GM12878 (cell line): ENCODE results near the gene SRRM2. TPM values are rescaled to one million over a fixed set of nuclear protein-coding genes. Genes with fewer than 3 reads are reported as not detected.

Experiments
- ATAC-seq: fragments of 200-7000 bp; cut with Tn5 transposase; 3 replicates; pipeline ENCODE4 v1.9.1; 2020; ENCODE audit warnings: mild to moderate bottlenecking, moderate library complexity
- BruUV-seq: library from RNA; stranded (reverse); fragments of 400-500 nt; replicated peaks from 2 replicates; lab custom pipeline; 2021; lab: Mats Ljungman, UMichigan
- CTCF ChIA-PET: fragments of 300-600 bp; sonication (Branson Sonifier 250); formaldehyde crosslinking; extraction: SDS; loops from one replicate; lab custom pipeline; 2021; ENCODE audit warnings: inconsistent platforms; lab: Yijun Ruan, JAX
- POLR2A ChIA-PET: fragments of 350-600 bp; formaldehyde crosslinking; extraction: SDS; loops from one replicate; lab custom pipeline; 2021; ENCODE audit warnings: inconsistent platforms; lab: Charles Lee
- RAD21 ChIA-PET: fragments of 300-600 bp; sonication (Branson Sonifier 250); formaldehyde crosslinking; loops from one replicate; lab custom pipeline; 2023; ENCODE audit warnings: antibody characterized with exemption; ENCODE audit not compliant: unreplicated experiment; lab: Charles Lee
- SMC1A ChIA-PET: fragments of 300-600 bp; sonication (Branson Sonifier 250); formaldehyde crosslinking; loops from one replicate; lab custom pipeline; 2023; ENCODE audit not compliant: unreplicated experiment, uncharacterized antibody; lab: Charles Lee
- DNase-seq: peaks from one replicate; pipeline ENCODE4 v3.0.0-alpha.2; 2011; ENCODE audit warnings: low read depth, low spot score
- FAIRE-seq: peaks from 3 replicates; lab custom pipeline; 2011; peaks lifted over from hg19 to GRCh38; lab: Jason Lieb, UNC
- H2AFZ ChIP-seq: 2 replicates; pipeline ENCODE4 v1.6.0; 2011; ENCODE audit warnings: low read depth, low read length, control low read depth; ENCODE audit not compliant: control insufficient read depth
- H3K27ac ChIP-seq: 2 replicates; pipeline ENCODE4 v1.5.1; 2011; ENCODE audit warnings: control low read depth; ENCODE audit not compliant: control insufficient read depth, insufficient read depth
- H3K27me3 ChIP-seq, 2 experiments: replicated peaks in 1 of 2; 2 replicates each; pipeline versions ENCODE4 v1.6.0 to v1.6.1; 2011; ENCODE audit warnings: low read length in 1 of 2; ENCODE audit not compliant: control insufficient read depth in 2 of 2, insufficient read depth in 2 of 2
- H3K36me3 ChIP-seq, 2 experiments: 2 replicates each; pipeline ENCODE4 v1.5.1; 2011; ENCODE audit warnings: low read length in 1 of 2; ENCODE audit not compliant: control insufficient read depth in 2 of 2, insufficient read depth in 2 of 2
- H3K4me1 ChIP-seq: 2 replicates; pipeline ENCODE4 v1.6.1; 2011; ENCODE audit warnings: mild to moderate bottlenecking, low read length, moderate library complexity, mixed read lengths; ENCODE audit not compliant: control insufficient read depth, insufficient read depth
- H3K4me2 ChIP-seq: 2 replicates; pipeline ENCODE4 v1.6.0; 2011; ENCODE audit warnings: control low read depth; ENCODE audit not compliant: control insufficient read depth, insufficient read depth
- H3K4me3 ChIP-seq: fragments of 200-600 bp; sonication (generic); 2 replicates; pipeline ENCODE4 v1.5.1; 2016
- H3K79me2 ChIP-seq: 2 replicates; pipeline ENCODE4 v1.6.0; 2011; ENCODE audit warnings: low read length; ENCODE audit not compliant: control insufficient read depth, insufficient read depth
- H3K9ac ChIP-seq: 2 replicates; pipeline ENCODE4 v1.8.0; 2011; ENCODE audit warnings: low read length, control low read depth, mixed read lengths; ENCODE audit not compliant: control insufficient read depth, insufficient read depth
- H3K9me3 ChIP-seq: replicated peaks from 3 replicates; pipeline ENCODE4 v1.5.1; 2011; ENCODE audit warnings: mild to moderate bottlenecking, low read length; ENCODE audit not compliant: control insufficient read depth, insufficient read depth
- H4K20me1 ChIP-seq: 2 replicates; pipeline ENCODE4 v1.6.0; 2011; ENCODE audit not compliant: control insufficient read depth, insufficient read depth
- ASH2L ChIP-seq: fragments of 300-600, 200-600 bp; sonication (generic); IDR thresholded peaks from 2 replicates; pipeline ENCODE4 v1.6.1; 2017; ENCODE audit warnings: low read depth, mild to moderate bottlenecking, borderline replicate concordance
- BMI1 ChIP-seq: fragments of 450-650 bp; IDR thresholded peaks from 2 replicates; pipeline ENCODE4 v1.6.1; 2016; ENCODE audit warnings: mild to moderate bottlenecking, moderate library complexity, borderline replicate concordance
- BRCA1 ChIP-seq: IDR thresholded peaks from 2 replicates; pipeline ENCODE4 v1.6.1; 2011; ENCODE audit warnings: low read depth, low read length, improper control_type of control experiment
- IRF4 ChIP-seq: IDR thresholded peaks from 2 replicates; pipeline ENCODE4 v1.6.1; 2011; ENCODE audit warnings: low read depth, low read length
- MYB ChIP-seq: fragments of 150-350 bp; IDR thresholded peaks from 2 replicates; pipeline ENCODE4 v1.6.1; 2014; ENCODE audit warnings: mild to moderate bottlenecking, low read depth, low read length, borderline replicate concordance
- NFYA ChIP-seq: IDR thresholded peaks from 2 replicates; pipeline ENCODE4 v1.6.1; 2011; ENCODE audit warnings: low read depth, mild to moderate bottlenecking, low read length, improper control_type of control experiment, borderline replicate concordance
- ZNF217 ChIP-seq: fragments of 450-650 bp; IDR thresholded peaks from 2 replicates; pipeline ENCODE4 v1.6.1; 2017; ENCODE audit warnings: antibody characterized with exemption, mild to moderate bottlenecking
- WGBS: methylation state at CpG from one replicate; pipeline ENCODE4 v1.1.6; 2016; ENCODE audit warnings: low lambda C conversion rate; ENCODE audit not compliant: insufficient replicate concordance, insufficient coverage; ENCODE audit errors: missing lambda C conversion rate; 5-methylcytosine and 5-hydroxymethylcytosine counted together
- in situ Hi-C: fragments of 300-500 bp; cut with MboI; formaldehyde crosslinking; loops from 9 replicates; pipeline ENCODE4 v1.14.3; 2018; ENCODE audit warnings: mixed read lengths
- intact Hi-C: fragments of 100-400 bp; cut with micrococcal nuclease; formaldehyde crosslinking; loops from one replicate; pipeline ENCODE4 v1.14.2; 2022; ENCODE audit not compliant: unreplicated experiment
- polyA plus RNA-seq, 11 experiments: library from polyadenylated mRNA; depleted of rRNA in 4 of 11; unstranded in 6 of 11; stranded (reverse) in 5 of 11; fragments of >200 nt; fragmentation: Nextera tagmentation in 4 of 11; fragmentation: Illumina TruSeq in 1 of 11; extraction: Ambion mirVana in 4 of 11; extraction: Trizol in 1 of 11; gene quantifications; 1 replicate in 1 of 11; 2 replicates in 10 of 11; pipeline versions ENCODE4 v1.2.1 to v1.2.3, GENCODE V29; 2011 to 2016; ENCODE audit warnings: inconsistent platforms in 2 of 11, missing spikeins in 2 of 11, low read depth in 1 of 11
- total RNA-seq, 4 experiments: library from RNA; depleted of rRNA in 3 of 4; stranded (reverse); fragments of >200 nt in 3 of 4; fragmentation: Illumina TruSeq in 1 of 4; extraction: Trizol in 1 of 4; gene quantifications; 2 replicates each; pipeline versions ENCODE4 v1.2.1 to v1.2.3, GENCODE V29; 2013 to 2021
- TF ChIP-seq, protein P1 (sequence below): IDR thresholded peaks from 2 replicates; pipeline ENCODE4 v1.6.1; 2012; ENCODE audit warnings: low read depth, low read length, improper control_type of control experiment
- TF ChIP-seq, protein P2 (sequence below): fragments of 450-650 bp; IDR thresholded peaks from 2 replicates; pipeline ENCODE4 v1.6.1; 2016; ENCODE audit warnings: mild to moderate bottlenecking, moderate library complexity, borderline replicate concordance

Gene SRRM2
- total and polyA plus RNA-seq, 10 of the 15 experiments (the other 5 are each of a cell fraction or from before 2014, with no cell fraction given): 30.1 to 502 (median 196) TPM

DNA sequence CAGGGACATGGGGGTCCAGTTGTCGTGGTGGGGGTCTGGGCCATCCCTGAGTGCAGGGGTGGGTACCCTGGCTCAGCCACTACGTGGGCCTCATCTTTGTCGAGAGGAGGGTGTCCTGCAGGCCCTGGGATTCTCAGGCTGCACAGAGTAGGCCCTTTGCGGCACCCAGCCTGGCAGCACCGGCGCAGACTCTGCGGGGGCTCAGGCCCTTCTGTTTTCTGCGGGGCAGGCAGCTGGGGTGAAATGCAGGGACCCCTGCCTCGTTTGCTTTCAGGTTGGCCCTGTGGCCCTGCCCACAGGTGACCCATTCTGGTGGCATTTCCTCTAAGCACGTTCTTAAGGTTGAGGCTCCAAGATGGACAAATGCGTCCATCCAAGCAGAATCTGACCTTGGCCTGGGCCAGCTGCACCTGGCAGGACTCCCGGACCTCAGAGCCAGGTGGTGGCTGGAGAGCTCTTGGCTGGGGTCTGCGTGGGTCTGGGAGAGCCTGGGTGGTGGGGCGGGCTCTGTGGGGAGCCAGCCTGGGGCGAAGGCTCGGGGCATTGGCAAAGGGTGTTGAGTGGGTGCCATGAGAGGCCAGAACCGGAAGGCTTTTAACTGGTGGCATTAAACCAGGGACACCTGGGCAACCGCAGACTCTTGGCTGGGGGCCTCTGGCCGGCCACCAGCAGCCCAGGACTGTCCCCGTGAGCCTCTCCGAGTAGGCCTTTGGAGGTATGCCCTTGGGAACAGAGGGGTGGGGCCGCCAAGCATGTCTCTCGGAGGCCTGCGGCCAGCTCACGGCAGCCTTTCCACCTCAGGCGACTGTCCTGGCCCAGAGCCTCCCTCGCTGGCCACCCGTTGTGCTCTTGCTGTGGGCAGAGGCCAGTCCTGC is 49.3 kb upstream of the SRRM2 start (continued):
- TF ChIP-seq, protein P1, sequence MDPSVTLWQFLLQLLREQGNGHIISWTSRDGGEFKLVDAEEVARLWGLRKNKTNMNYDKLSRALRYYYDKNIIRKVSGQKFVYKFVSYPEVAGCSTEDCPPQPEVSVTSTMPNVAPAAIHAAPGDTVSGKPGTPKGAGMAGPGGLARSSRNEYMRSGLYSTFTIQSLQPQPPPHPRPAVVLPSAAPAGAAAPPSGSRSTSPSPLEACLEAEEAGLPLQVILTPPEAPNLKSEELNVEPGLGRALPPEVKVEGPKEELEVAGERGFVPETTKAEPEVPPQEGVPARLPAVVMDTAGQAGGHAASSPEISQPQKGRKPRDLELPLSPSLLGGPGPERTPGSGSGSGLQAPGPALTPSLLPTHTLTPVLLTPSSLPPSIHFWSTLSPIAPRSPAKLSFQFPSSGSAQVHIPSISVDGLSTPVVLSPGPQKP: no peak
- TF ChIP-seq IRF4 (no peak), MYB (no peak)

DNA sequence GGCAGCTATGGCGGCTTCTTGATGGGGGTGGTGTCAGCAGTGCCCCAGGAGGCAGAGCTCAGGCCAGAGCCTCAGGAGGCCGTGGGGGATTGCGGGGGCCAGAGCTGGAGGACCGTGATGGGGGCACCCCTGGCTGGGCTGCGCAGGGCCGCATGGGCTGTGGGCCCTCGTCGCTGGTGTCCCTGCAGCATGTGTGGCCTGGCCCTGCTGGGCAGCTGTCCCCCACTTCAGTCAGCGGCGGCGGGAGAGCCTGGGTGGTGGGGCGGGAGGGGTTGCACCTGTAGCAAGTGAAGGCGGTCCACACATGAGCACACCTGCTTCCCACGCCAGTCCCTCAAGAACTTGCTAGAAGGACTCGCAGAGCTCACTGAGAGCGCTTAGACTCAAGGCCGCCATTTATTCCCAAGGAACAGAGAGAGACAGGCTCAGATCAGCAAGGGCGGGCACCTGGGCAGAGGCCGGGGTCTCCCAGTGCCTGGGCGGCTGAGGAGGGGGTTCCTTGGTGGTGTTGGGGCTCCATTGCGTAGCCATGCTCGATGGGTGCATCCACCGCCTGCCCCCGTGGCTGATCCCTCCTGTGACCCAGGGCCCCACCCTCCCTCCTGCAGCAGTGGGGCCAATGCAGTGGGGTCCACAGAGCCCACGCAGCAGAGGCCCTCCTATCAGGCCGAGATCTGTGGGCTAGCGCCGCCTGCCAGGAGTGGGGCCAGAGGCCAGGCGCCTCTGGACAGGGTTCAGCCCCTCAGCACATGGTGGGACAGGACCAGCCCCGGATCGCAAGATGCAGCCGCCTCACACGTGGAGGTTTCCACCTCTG is 48.1 kb upstream of the SRRM2 start:
- intact Hi-C loops: no loop called here
- FAIRE-seq (no peak), DNase-seq (no peak), ATAC-seq (no peak)
- no TSS peak for BruUV-seq
- Histone ChIP-seq H3K4me1 (no peaks in the 10 kb centered on the region), H3K4me3 (no peak overlapping the region), H3K79me2 (no peaks in the 10 kb centered on the region), H3K9ac (no peak overlapping the region), H4K20me1 (no peaks in the 10 kb centered on the region), H3K9me3 (no peaks in the 10 kb centered on the region), H2AFZ (no peak overlapping the region), H3K27ac (no peak overlapping the region), H3K36me3 (peaks cover 14 to 49% of the 10 kb centered on the region in 2 experiments), H3K4me2 (no peak overlapping the region), H3K27me3 (no peaks in the 10 kb centered on the region)
- ChIA-PET CTCF (interaction anchor here (0.7 kb wide), 1 partner anchor 54 kb away, joined by 3 read pairs; no protein-coding TSS in a partner anchor), RAD21 (no interaction called here), SMC1A (no interaction called here), POLR2A (no interaction called here)
- WGBS: 94% methylated on average over 24 of the region's 33 CpGs
- in situ Hi-C loops: no loop called here
- TF ChIP-seq NFYA: no peak
- TF ChIP-seq BMI1: no peak
- TF ChIP-seq ASH2L: no peak
- TF ChIP-seq, protein P2, sequence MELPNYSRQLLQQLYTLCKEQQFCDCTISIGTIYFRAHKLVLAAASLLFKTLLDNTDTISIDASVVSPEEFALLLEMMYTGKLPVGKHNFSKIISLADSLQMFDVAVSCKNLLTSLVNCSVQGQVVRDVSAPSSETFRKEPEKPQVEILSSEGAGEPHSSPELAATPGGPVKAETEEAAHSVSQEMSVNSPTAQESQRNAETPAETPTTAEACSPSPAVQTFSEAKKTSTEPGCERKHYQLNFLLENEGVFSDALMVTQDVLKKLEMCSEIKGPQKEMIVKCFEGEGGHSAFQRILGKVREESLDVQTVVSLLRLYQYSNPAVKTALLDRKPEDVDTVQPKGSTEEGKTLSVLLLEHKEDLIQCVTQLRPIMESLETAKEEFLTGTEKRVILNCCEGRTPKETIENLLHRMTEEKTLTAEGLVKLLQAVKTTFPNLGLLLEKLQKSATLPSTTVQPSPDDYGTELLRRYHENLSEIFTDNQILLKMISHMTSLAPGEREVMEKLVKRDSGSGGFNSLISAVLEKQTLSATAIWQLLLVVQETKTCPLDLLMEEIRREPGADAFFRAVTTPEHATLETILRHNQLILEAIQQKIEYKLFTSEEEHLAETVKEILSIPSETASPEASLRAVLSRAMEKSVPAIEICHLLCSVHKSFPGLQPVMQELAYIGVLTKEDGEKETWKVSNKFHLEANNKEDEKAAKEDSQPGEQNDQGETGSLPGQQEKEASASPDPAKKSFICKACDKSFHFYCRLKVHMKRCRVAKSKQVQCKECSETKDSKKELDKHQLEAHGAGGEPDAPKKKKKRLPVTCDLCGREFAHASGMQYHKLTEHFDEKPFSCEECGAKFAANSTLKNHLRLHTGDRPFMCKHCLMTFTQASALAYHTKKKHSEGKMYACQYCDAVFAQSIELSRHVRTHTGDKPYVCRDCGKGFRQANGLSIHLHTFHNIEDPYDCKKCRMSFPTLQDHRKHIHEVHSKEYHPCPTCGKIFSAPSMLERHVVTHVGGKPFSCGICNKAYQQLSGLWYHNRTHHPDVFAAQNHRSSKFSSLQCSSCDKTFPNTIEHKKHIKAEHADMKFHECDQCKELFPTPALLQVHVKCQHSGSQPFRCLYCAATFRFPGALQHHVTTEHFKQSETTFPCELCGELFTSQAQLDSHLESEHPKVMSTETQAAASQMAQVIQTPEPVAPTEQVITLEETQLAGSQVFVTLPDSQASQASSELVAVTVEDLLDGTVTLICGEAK: no peak
- no peak for TF ChIP-seq ZNF217
- no peak for TF ChIP-seq BRCA1
